OCI-LY3 (cell line): ENCODE results near the gene CTSS.

Source experiments
- EZH2phosphoT487 ChIP-seq: fragments of 200-600 bp; shearing (Covaris generic); IDR thresholded peaks from 2 replicates; pipeline ENCODE4 v1.6.1; 2018; ENCODE audit warnings: antibody characterized with exemption, mixed run types, low read depth
- TF ChIP-seq, protein P1 (sequence below): fragments of 200-600, 300-600 bp; sonication (generic); IDR thresholded peaks from 2 replicates; pipeline ENCODE4 v1.5.1; 2014; ENCODE audit warnings: antibody characterized with exemption, low read length, low read depth

- TF ChIP-seq, protein P1, sequence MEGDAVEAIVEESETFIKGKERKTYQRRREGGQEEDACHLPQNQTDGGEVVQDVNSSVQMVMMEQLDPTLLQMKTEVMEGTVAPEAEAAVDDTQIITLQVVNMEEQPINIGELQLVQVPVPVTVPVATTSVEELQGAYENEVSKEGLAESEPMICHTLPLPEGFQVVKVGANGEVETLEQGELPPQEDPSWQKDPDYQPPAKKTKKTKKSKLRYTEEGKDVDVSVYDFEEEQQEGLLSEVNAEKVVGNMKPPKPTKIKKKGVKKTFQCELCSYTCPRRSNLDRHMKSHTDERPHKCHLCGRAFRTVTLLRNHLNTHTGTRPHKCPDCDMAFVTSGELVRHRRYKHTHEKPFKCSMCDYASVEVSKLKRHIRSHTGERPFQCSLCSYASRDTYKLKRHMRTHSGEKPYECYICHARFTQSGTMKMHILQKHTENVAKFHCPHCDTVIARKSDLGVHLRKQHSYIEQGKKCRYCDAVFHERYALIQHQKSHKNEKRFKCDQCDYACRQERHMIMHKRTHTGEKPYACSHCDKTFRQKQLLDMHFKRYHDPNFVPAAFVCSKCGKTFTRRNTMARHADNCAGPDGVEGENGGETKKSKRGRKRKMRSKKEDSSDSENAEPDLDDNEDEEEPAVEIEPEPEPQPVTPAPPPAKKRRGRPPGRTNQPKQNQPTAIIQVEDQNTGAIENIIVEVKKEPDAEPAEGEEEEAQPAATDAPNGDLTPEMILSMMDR: no peak
- no peak for TF ChIP-seq EZH2phosphoT487
These were observed 21.9 kb upstream of the CTSS start for GRCh38 chr1:150787455-150787854.
